Endothelial cell of umbilical vein (primary cell): ENCODE data around the gene SP9. TPM values are rescaled to one million over a fixed set of nuclear protein-coding genes. Genes with fewer than 3 reads are reported as not detected.

ENCODE experiments used
- BruUV-seq: library from RNA; stranded (reverse); fragments of 400-500 nt; replicated peaks from 2 replicates; lab custom pipeline; 2021; lab: Mats Ljungman, UMichigan
- CTCF ChIA-PET: fragments of 300-600, 350-600 bp; sonication (Branson Sonifier 250); formaldehyde crosslinking; loops from one replicate; lab custom pipeline; 2021; ENCODE audit warnings: antibody characterized with exemption, inconsistent platforms; lab: Charles Lee
- POLR2A ChIA-PET: fragments of 300-600, 350-600 bp; sonication (Branson Sonifier 250); formaldehyde crosslinking; loops from one replicate; lab custom pipeline; 2021; ENCODE audit warnings: antibody characterized with exemption, inconsistent platforms; lab: Charles Lee
- DNase-seq: peaks from one replicate; pipeline ENCODE4 v3.0.0-alpha.2; 2011; ENCODE audit warnings: low read depth, low spot score
- FAIRE-seq: peaks from 2 replicates; lab custom pipeline; 2011; peaks lifted over from hg19 to GRCh38; lab: Jason Lieb, UNC
- H2AFZ ChIP-seq: 2 replicates; pipeline ENCODE4 v1.6.0; 2012; ENCODE audit warnings: low read depth, low read length, control low read depth, inconsistent platforms
- H3K27ac ChIP-seq: 2 replicates; pipeline ENCODE4 v1.5.1; 2011; ENCODE audit warnings: low read depth, mild to moderate bottlenecking, control low read depth, low read length, moderate library complexity; ENCODE audit not compliant: insufficient read depth
- H3K27me3 ChIP-seq, 2 experiments: 2 replicates each; pipeline versions ENCODE4 v1.6.0 to v1.6.1; 2011; ENCODE audit warnings: low read length in 2 of 2, mixed read lengths in 1 of 2; ENCODE audit not compliant: control insufficient read depth in 2 of 2, insufficient read depth in 2 of 2
- H3K36me3 ChIP-seq, 2 experiments: 2 replicates in 1 of 2; 3 replicates in 1 of 2; pipeline ENCODE4 v1.5.1; 2011; ENCODE audit warnings: low read length in 2 of 2, mild to moderate bottlenecking in 1 of 2, moderate library complexity in 1 of 2; ENCODE audit not compliant: control insufficient read depth in 2 of 2, insufficient read depth in 2 of 2; ENCODE audit errors: extremely low read depth in 1 of 2
- H3K4me1 ChIP-seq: 3 replicates; pipeline ENCODE4 v1.5.1; 2011; ENCODE audit warnings: mild to moderate bottlenecking, low read length; ENCODE audit not compliant: control insufficient read depth, insufficient read depth; ENCODE audit errors: extremely low read depth
- H3K4me2 ChIP-seq: 2 replicates; pipeline ENCODE4 v1.6.1; 2011; ENCODE audit warnings: low read length, control low read depth, mixed read lengths; ENCODE audit not compliant: insufficient read depth
- H3K4me3 ChIP-seq, 3 experiments: fragments of 200-600 bp in 1 of 3; sonication (generic), shearing (Covaris generic) in 1 of 3; replicated peaks in 1 of 3; 2 replicates each; pipeline ENCODE4 v1.5.1; 2011 to 2016; ENCODE audit warnings: control low read depth in 3 of 3, low read length in 3 of 3, mild to moderate bottlenecking in 2 of 3, inconsistent platforms in 1 of 3, low read depth in 1 of 3, moderate library complexity in 1 of 3; ENCODE audit not compliant: insufficient read depth in 1 of 3
- H3K79me2 ChIP-seq: 2 replicates; pipeline ENCODE4 v1.6.0; 2012; ENCODE audit warnings: low read length, inconsistent platforms; ENCODE audit not compliant: control insufficient read depth, insufficient read depth
- H3K9ac ChIP-seq: replicated peaks from 2 replicates; pipeline ENCODE3; 2011; ENCODE audit warnings: low read length, control low read depth; ENCODE audit not compliant: insufficient read depth; ENCODE audit errors: extremely low read depth
- H3K9me1 ChIP-seq: replicated peaks from 3 replicates; pipeline ENCODE4 v1.6.0; 2011; ENCODE audit warnings: mild to moderate bottlenecking, low read length; ENCODE audit not compliant: control insufficient read depth, insufficient read depth; ENCODE audit errors: extremely low read depth
- H3K9me3 ChIP-seq: replicated peaks from 2 replicates; pipeline ENCODE4 v1.5.1; 2012; ENCODE audit warnings: low read length, inconsistent platforms; ENCODE audit not compliant: control insufficient read depth, insufficient read depth
- H4K20me1 ChIP-seq: replicated peaks from 2 replicates; pipeline ENCODE3; 2011; ENCODE audit warnings: mild to moderate bottlenecking, low read length; ENCODE audit not compliant: control insufficient read depth, insufficient read depth; ENCODE audit errors: extremely low read depth
- EZH2 ChIP-seq: IDR thresholded peaks from 2 replicates; pipeline ENCODE4 v1.6.1; 2012; ENCODE audit warnings: borderline replicate concordance, low read depth, mild to moderate bottlenecking, moderate library complexity, low read length, inconsistent platforms; ENCODE audit not compliant: severe bottlenecking
- FOS ChIP-seq: IDR thresholded peaks from 2 replicates; pipeline ENCODE4 v1.6.1; 2011; ENCODE audit warnings: mild to moderate bottlenecking, low read length, moderate library complexity, borderline replicate concordance; ENCODE audit not compliant: insufficient read depth
- GATA2 ChIP-seq: IDR thresholded peaks from 2 replicates; pipeline ENCODE4 v1.7.0; 2011; ENCODE audit warnings: low read depth, mild to moderate bottlenecking, moderate library complexity, mixed read lengths, low read length; ENCODE audit not compliant: insufficient read length, insufficient read depth
- JUN ChIP-seq: IDR thresholded peaks from 2 replicates; pipeline ENCODE4 v1.6.1; 2011; ENCODE audit warnings: borderline replicate concordance, low read depth; ENCODE audit not compliant: insufficient read length, insufficient read depth
- MAX ChIP-seq: IDR thresholded peaks from 2 replicates; pipeline ENCODE4 v1.6.1; 2011; ENCODE audit not compliant: insufficient read depth, insufficient read length
- MYC ChIP-seq: IDR thresholded peaks from one replicate; pipeline ENCODE4 v1.6.1; 2011; ENCODE audit warnings: mild to moderate bottlenecking, low read depth, low read length
- POLR2A ChIP-seq: IDR thresholded peaks from 2 replicates; pipeline ENCODE4 v1.6.1; 2012; ENCODE audit warnings: low read depth, mild to moderate bottlenecking, control low read depth, low read length
- POLR2AphosphoS5 ChIP-seq: IDR thresholded peaks from 2 replicates; pipeline ENCODE4 v1.6.1; 2012; ENCODE audit warnings: low read depth, mild to moderate bottlenecking, control low read depth, low read length, moderate library complexity; ENCODE audit not compliant: insufficient read depth
- dilution Hi-C: fragments of 300-500 bp; cut with MboI; formaldehyde crosslinking; loops from one replicate; pipeline ENCODE4 v1.15.0; 2019; ENCODE audit warnings: low sequenced_read_pairs; ENCODE audit not compliant: extremely low pct_ligation_motif_present
- intact Hi-C: fragments of 100-400 bp; cut with micrococcal nuclease; formaldehyde crosslinking; loops from one replicate; pipeline ENCODE4 v1.10.0; 2022
- polyA plus RNA-seq, 4 experiments: library from polyadenylated mRNA; depleted of rRNA in 3 of 4; stranded (reverse) in 3 of 4; unstranded in 1 of 4; fragments of >200 nt; gene quantifications; 2 replicates each; pipeline versions ENCODE4 v1.2.1 to v1.2.3, GENCODE V29; 2011 to 2012; ENCODE audit warnings: missing spikeins in 1 of 4
- total RNA-seq: library from RNA; stranded (reverse); gene quantifications from 2 replicates; pipeline ENCODE4 v1.2.3, GENCODE V29; 2021
- TF ChIP-seq, protein P1 (sequence below), 2 donors: IDR thresholded peaks; 1 replicate in 1 of 2; 2 replicates in 1 of 2; pipeline ENCODE4 v1.5.1; 2011; ENCODE audit warnings: low read length in 2 of 2, mild to moderate bottlenecking in 2 of 2, moderate library complexity in 2 of 2, control low read depth in 1 of 2, inconsistent platforms in 1 of 2, low read depth in 1 of 2; ENCODE audit not compliant: insufficient read depth in 1 of 2; ENCODE audit errors: extremely low read depth in 1 of 2

Gene SP9
- total and polyA plus RNA-seq, 2 donors (not counting 3 experiments of a cell fraction or from before 2014, with no cell fraction given): not detected

DNA sequence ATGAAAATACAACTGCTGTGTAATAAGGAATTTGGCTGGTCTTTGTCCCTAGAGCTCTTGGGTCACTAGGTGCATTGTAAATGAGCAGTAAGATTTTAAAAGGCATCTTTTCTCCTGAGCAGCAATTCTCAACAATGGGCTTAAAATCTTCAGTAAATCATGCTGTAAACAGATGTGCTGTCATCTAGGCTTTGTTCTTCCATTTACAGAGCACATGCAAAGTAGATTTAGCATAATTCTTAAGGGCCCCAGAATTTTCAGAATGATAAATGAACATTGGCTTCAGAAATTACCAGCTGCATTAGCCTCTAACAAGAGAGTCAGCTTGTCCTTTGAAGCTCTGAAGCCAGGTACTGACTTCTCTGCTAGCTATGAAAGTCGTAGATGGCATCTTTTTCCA is 33.9 kb downstream of the SP9 start:
- Histone ChIP-seq H3K9me1 (no peaks in the 10 kb centered on the region), H3K4me1 (no peaks in the 10 kb centered on the region), H3K27ac (no peak overlapping the region), H3K9me3 (no peaks in the 10 kb centered on the region), H3K79me2 (no peaks in the 10 kb centered on the region), H3K4me3 (no peak overlapping the region), H4K20me1 (no peaks in the 10 kb centered on the region), H3K4me2 (no peak overlapping the region), H2AFZ (no peak overlapping the region), H3K9ac (no peak overlapping the region), H3K36me3 (peaks cover 0 to 11% of the 10 kb centered on the region in 2 experiments), H3K27me3 (no peaks in the 10 kb centered on the region)
- DNase-seq (no peak), FAIRE-seq (no peak)
- BruUV-seq: no TSS peak
- CTCF ChIA-PET: interaction anchor here (0.6 to 1.4 kb wide), 5 partner anchors 10 to 27 kb away, joined by 3 read pairs; no protein-coding TSS in a partner anchor
- intact Hi-C loops: no loop called here
- POLR2A ChIA-PET: no interaction called here
- TF ChIP-seq MAX (no peak), POLR2A (no peak), GATA2 (no peak), JUN (no peak), MYC (no peak), EZH2 (no peak), POLR2AphosphoS5 (no peak), FOS (no peak)
- TF ChIP-seq, protein P1, sequence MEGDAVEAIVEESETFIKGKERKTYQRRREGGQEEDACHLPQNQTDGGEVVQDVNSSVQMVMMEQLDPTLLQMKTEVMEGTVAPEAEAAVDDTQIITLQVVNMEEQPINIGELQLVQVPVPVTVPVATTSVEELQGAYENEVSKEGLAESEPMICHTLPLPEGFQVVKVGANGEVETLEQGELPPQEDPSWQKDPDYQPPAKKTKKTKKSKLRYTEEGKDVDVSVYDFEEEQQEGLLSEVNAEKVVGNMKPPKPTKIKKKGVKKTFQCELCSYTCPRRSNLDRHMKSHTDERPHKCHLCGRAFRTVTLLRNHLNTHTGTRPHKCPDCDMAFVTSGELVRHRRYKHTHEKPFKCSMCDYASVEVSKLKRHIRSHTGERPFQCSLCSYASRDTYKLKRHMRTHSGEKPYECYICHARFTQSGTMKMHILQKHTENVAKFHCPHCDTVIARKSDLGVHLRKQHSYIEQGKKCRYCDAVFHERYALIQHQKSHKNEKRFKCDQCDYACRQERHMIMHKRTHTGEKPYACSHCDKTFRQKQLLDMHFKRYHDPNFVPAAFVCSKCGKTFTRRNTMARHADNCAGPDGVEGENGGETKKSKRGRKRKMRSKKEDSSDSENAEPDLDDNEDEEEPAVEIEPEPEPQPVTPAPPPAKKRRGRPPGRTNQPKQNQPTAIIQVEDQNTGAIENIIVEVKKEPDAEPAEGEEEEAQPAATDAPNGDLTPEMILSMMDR (IDR thresholded peaks at IDR 0.05; ENCODE audit: extremely low read depth in 1 of 2, insufficient read depth in 1 of 2, low read depth in 1 of 2, low read length in 2 of 2): no peak
- dilution Hi-C loops: no loop called here
